HG03064 (cell line): ENCODE data around the gene VTI1A.
"Not testable (repeated sequence)": the region's sequence is repeated elsewhere in the genome, so short reads cannot be mapped to it uniquely, and the experiment has no call there.

ENCODE experiments used
- ATAC-seq: cut with Tn5 transposase; IDR thresholded peaks from one replicate; pipeline ENCODE4 v1.9.1; 2021; ENCODE audit warnings: low read depth; ENCODE audit not compliant: unreplicated experiment

Gene VTI1A

DNA sequence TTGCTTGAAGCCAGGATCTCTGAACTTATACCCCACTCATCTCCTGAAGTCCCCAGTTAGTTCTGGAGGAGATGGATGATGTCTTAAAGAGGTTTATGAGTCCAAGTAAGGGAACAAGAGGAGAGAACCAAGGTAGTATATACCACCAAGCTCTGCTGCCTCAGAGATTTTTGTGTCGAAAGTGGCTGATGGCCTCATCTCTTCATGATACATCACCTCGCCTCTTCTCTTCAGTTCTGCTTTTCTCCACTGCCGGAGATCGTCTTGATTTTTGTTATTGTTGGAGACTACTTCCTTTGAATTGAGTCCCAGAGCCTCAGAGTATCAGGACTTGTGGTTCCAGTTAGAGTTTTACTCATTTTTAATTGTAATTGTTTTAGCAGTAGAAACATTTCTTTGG is 1.9 kb downstream of the VTI1A start:
- ATAC-seq = no peak

DNA sequence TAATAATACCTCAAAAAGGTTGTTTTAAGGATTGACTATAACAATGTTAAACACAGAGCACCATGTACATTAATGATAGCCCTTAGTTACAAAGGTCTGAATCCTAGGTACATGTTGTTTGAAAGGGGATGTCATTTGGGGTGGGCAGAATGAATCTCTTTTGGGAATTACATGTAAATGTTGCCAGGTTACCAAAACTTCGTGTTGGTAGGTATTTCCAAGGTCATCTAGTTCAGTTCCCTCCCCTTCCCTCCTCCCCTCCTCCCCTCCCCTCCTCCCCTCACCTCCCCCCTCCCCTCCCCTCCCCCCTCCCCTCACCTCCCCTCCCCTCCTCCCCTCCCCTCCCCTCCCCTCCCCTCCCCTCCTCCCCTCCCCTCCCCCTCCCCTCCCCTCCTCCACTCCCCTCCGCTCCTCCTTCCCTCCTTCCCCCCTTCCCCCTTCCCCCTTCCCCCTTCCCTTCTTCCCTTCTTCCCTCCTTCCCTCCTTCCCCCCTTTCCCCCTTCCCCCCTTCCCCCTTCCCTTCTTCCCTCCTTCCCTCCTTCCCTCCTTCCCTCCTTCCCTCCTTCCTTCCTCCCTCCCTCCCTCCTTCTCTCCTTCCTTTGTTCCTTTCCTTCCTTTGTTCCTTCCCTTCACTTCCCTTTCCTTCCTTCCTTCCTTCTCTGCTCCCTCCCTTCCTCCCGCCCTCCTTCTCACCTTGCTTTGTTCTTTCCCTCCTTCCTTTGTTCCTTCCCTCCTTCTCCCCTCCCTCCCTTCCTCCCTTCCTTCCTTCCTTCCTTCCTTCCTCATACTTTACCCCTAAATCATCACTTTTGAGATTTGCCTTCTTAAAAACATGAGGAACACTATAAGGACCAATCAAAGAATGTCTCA is 8.1 kb downstream of the VTI1A start:
- ATAC-seq = no peak

DNA sequence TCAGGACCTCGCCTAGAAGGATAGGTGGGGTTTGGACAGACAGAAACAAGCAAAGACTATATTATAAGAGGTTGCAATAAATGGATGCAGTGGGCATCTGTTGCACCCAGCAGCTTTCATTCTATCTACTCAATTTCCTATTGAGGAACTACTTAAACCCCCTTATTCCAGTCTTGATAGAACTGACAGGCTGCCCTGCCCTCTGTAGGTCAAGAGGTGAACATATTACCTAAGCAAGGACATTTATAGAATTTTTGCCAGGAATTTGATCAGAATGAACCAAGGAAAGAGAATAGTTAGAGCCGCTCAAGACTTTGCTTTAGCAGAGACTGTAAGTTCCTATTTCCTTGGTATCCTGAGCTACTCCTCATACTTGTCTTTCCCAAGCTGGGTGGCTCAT is 9.5 kb downstream of the VTI1A start:
- no peak for ATAC-seq

DNA sequence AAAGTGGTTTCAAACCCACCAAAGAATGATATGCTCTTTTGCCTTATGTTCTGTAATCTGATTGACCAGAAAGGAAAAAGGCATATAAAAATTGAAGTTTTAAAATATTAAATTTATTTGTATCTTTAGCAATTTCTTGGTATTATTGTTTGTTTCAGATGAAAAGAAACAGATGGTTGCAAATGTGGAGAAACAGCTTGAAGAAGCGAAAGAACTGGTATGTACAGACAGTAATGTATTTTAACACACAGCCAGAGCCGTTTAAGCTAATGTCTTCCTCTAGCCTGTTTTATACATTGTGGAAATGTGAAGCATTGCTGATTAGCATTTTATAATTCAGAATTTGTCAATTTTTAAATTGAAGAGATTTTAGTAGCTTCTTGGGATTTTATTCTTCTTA is 13.4 kb downstream of the VTI1A start:
- ATAC-seq = no peak

DNA sequence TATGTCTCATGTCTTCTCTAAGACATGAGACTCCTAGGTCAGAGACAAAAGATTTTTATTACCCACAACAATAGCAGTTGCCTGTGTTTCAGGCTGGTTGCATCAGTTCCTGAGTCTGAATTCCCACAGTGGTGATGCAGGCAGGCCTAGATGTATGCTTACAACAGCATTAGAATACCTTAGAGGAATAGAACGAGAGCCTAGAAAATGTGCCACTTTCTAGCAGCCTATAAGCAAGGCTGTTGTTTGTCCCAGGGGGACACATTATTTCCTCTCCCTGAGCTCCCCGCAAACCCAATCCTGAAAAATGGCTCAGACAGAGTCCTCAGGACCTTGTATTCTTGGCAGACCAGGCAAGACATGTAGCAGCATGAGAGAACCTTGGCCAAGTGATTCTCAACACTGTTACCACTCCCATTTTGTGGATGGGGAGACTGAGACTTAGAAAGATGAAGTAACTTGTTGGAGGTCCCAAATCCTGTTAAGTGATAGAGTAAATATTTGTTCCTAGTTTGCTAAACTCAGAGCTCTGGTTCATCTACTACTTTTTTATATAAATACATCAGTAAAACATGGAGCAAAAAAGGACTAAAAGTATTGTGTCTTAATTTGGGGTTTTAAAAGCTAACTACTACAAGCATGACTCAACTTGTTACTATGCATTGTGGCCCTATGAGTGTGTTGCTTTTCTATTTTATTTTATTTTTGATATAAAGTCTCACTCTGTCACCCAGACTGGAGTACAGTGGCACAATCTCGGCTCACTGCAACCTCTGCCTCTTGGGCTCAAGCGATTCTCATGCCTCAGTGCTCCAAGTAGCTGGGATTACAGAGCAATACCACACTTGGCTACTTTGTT is 14.2 kb downstream of the VTI1A start:
- ATAC-seq = no peak

DNA sequence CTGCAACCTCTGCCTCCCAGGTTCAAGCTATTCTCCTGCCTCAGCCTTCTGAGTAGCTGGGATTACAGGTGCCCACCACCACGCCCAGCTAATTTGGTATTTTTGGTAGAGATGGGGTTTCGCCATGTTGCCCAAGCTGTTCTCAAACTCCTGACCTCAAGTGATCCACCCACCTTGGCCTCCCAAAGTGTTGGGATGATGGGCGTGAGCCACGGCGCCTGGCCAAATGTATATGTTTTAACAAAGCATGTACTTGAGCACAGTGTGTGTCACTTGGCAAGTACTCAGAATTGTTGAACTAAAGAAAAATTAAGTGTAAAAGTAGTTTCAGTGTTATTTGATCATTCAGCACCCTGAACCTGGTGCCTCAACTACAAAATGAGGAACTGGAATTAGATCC is 17.1 kb downstream of the VTI1A start:
- not testable (repeated sequence) for ATAC-seq

- ATAC-seq = no peak
Observed at GRCh38 chr10:112465299-112465883, 18.4 kb downstream of the VTI1A start.

- no peak for ATAC-seq
Observed at GRCh38 chr10:112466802-112467201, 19.8 kb downstream of the VTI1A start.

DNA sequence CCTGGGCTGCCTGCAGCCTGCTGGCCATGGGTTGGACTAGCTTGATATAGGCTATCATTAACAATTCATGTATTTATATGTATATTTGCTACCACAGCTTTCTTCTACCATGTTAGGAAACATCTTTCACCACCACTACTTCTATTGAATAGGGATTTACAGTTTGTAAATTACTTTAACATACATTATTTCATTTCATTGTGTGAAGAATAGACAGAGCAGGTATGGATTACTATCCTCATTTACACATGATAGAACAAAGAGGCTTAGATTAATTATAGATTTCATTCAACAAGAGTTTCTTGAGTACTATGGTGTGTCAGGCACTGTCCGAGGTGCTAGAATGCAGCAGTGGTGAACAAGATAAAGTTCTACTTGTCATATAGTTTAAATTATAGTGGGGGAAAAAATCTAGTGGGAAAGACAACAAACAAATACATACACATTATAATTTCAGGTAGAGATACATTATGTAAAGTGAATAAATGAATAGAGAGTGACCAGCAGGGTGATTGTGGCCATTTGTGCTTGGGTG is 20.6 kb downstream of the VTI1A start:
- no peak for ATAC-seq

GRCh38 chr10:112471878-112472487 is 25.0 kb downstream of the VTI1A start:
- no peak for ATAC-seq

- no peak for ATAC-seq
Observed at GRCh38 chr10:112475575-112476218, 28.7 kb downstream of the VTI1A start.

DNA sequence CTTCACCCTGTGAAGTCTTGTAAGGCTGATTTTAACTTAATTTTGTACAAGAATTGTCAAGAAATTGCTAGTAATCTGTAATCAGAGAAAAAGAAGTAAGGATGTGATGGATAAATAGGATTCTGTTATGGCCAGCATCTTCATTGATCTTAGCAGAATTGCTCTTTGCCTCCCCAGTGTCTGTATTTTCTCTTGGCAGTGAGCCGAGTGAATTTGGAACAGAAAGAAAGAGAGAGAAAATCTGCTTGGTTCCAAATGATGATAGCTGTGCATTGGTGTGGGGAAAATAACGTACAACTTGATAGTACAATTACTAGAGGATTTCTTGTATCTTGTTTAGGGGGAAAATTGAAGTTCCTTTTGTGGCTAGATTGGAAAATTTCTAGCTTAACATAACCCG is 34.6 kb downstream of the VTI1A start:
- ATAC-seq = no peak

GRCh38 chr10:112484399-112484798 is 37.4 kb downstream of the VTI1A start:
- no peak for ATAC-seq

DNA sequence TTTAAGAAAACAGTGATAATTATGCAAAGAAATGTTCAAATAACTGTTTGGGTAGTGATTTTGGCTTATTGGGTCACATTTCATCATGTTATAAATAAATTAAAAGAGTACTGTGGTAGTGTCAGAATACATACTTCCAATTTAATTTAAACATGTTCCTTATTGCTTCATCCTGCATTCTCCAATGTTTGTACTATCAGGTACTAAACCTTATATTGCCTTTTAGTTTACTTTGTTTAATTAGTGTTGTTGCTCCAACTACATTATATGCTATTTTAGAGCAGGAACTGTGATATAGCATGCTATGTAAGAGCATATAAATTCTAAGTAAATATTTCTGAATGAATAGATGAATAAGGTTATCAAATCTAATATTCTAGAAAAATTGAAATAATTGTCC is 40.9 kb downstream of the VTI1A start:
- no peak for ATAC-seq

DNA sequence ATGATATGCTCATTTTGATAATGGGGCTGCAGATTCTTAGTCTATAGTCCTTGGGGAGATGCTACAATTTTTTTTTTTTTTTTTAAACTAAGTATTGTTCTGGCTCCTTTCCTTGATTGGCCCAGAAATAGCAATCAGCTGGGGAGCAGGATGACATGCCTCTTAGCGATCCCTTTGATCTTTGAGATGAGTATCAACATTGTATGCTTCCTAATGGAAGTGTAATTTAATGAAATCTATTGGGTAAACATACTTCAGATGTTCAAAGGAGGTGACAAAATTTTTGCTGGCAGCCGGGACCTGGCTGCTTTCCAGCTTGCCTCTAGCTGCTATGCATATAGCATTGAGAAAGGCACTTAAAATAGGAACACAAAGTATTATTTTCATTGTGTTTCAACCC is 43.5 kb downstream of the VTI1A start:
- no peak for ATAC-seq

DNA sequence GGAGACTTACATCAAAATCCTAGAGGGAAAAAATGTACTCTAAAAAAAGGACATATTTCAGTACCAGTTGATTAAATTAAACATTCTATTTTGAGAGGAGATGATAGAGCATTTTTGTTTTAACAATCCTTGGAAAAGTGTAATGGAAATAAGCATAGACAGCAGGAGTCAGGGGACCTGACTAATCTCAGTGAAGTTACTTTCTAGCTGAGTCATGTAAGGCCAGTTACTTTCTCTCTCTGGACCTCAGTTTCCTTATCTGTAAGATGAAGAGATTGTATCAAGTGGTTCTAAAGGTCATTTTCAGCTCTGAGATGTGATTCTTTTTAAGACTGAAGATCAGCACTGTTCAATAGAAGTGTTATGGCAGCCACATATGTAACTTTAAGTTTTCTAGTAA is 44.1 kb downstream of the VTI1A start:
- no peak for ATAC-seq

DNA sequence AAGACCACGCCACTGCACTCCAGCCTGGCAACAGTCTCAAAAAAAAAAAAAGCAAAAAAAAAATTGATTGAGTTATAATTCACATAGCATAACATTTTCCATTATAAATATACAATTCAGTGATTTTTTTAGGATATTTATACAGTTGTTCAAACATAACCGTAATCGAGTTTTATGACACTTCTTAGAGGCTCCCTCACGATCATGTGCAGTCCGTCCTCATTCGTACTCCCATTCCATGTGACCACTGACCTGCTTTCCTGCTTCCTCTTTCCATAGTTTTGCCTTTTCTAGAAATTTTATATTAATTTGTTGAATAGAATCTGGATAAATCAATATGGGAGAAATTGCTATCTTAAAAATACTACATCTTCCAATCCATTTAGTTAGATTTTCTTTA is 45.7 kb downstream of the VTI1A start:
- ATAC-seq = no peak

DNA sequence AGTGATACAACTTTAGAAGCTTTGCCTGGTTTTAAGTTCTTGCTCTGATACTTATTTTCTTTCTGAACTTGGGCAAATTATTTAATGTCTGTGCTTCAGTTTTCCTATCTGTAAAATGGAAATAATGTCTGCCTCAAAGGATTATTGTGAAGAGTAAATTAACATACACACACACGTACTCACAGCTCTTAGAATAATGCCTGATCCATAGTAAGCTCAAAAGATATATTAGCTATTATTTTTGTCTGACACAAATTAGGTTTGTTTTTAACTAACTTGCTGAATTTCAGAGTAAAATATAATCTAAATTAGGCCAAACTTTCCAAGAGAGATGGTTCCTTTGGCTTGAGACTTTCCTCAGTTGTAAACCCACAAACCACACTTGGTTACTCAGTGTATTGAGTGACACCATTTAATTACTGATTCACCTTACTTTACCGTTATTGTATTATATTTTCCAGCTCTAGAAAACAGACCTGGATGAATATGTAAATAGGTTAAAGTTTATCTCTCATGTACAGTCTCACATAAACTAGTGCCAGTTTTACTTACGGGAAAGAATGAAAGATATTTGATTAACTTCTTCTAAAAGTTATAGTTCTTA is 50.4 kb downstream of the VTI1A start:
- no peak for ATAC-seq

GRCh38 chr10:112498806-112499205 is 51.8 kb downstream of the VTI1A start:
- ATAC-seq = no peak

DNA sequence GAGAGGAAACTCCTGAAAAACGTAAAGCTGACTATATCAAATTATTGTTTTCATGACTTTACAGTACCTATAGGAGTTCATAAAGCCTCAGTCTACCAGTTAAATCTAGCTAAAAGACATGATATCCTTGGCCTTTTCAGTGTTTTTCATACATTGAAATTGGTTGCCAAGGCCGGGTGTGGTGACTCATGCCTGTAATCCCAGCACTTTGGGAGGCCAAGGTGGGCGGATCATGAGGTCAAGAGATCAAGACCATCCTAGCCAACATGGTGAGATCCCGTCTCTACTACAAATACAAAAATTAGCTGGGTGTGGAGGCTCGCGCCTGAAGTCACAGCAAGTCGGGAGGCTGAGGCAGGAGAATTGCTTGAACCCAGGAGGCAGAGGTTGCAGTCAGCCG is 53.0 kb downstream of the VTI1A start:
- ATAC-seq = not testable (repeated sequence)
